K562 (cell line): ENCODE results near the gene CSTB.

Experiments
- E2F8 ChIP-seq: fragments of 450-650 bp; IDR thresholded peaks from 2 replicates; pipeline ENCODE4 v1.7.1; 2018; ENCODE audit warnings: mild to moderate bottlenecking, low read depth; ENCODE audit not compliant: partially characterized antibody
- EP300 ChIP-seq: IDR thresholded peaks from 2 replicates; pipeline ENCODE4 v1.6.1; 2012; ENCODE audit warnings: low read length, improper control_type of control experiment
- EWSR1 ChIP-seq: fragments of 450-650 bp; IDR thresholded peaks from 2 replicates; pipeline ENCODE4 v1.6.1; 2018; ENCODE audit warnings: borderline replicate concordance, mild to moderate bottlenecking, low read depth, moderate library complexity; ENCODE audit not compliant: partially characterized antibody
- FOXK2 ChIP-seq, 2 experiments: fragments of 450-650 bp; IDR thresholded peaks in 1 of 2; conservative IDR thresholded peaks in 1 of 2; 2 replicates each; pipeline ENCODE4 v1.6.1; 2016; ENCODE audit warnings: low read depth in 2 of 2, mild to moderate bottlenecking in 1 of 2
- LCOR ChIP-seq: sonication (generic); formaldehyde crosslinking; IDR thresholded peaks from 2 replicates; pipeline ENCODE4 v1.8.0; 2022; ENCODE audit warnings: mild to moderate bottlenecking, missing genetic modification reagents
- NKRF ChIP-seq: fragments of 450-650 bp; IDR thresholded peaks from 2 replicates; pipeline ENCODE4 v1.6.1; 2016; ENCODE audit warnings: borderline replicate concordance
- POLR2A ChIP-seq: fragments of 450-650 bp; conservative IDR thresholded peaks from 2 replicates; pipeline ENCODE4 v1.6.1; 2016
- SMARCA4 ChIP-seq: fragments of 450-650 bp; IDR thresholded peaks from 2 replicates; pipeline ENCODE4 v1.6.1; 2016
- SP1 ChIP-seq: sonication (generic); formaldehyde crosslinking; IDR thresholded peaks from 2 replicates; pipeline ENCODE4 v1.8.1; 2022; ENCODE audit warnings: mild to moderate bottlenecking, missing genetic modification reagents
- XRCC4 ChIP-seq: IDR thresholded peaks from one replicate; pipeline ENCODE4 v1.6.1; 2011; ENCODE audit not compliant: insufficient read depth, insufficient read length; ENCODE audit errors: extremely low read depth
- ZNF277 ChIP-seq: fragments of 250-450 bp; sonication (Bioruptor Pico); IDR thresholded peaks from 2 replicates; pipeline ENCODE4 v1.8.0; 2022; ENCODE audit warnings: inconsistent platforms, mild to moderate bottlenecking, moderate library complexity, borderline replicate concordance
- ZSCAN29 ChIP-seq: fragments of 450-650 bp; IDR thresholded peaks from 2 replicates; pipeline ENCODE4 v1.6.1; 2017

GRCh38 chr21:43753439-43753799 lies 22.7 kb downstream of the CSTB start:
- TF ChIP-seq FOXK2 (conservative IDR thresholded peaks at IDR 0.05 in 1 of 2, IDR thresholded peaks at IDR 0.05 in 1 of 2; ENCODE audit: low read depth in 2 of 2): no peak
- no peak for TF ChIP-seq E2F8
- no peak for TF ChIP-seq EP300
- no peak for TF ChIP-seq LCOR (CRISPR knock-in tag)
- no peak for TF ChIP-seq POLR2A
- TF ChIP-seq ZSCAN29: no peak
- no peak for TF ChIP-seq SP1 (CRISPR knock-in tag)
- TF ChIP-seq EWSR1: no peak
- TF ChIP-seq NKRF: no peak
- TF ChIP-seq SMARCA4: no peak
- TF ChIP-seq ZNF277 (CRISPR knock-in tag): no peak
- no peak for TF ChIP-seq XRCC4
